Neuronal stem cell (in vitro differentiated cells): ENCODE data around the gene MRM2.
A peak's percentile ranks its signal among the peaks of the same experiment; 100 is the strongest.

ENCODE experiments used
- DNase-seq: peaks from one replicate; pipeline ENCODE4 v3.0.0-alpha.2; 2013; ENCODE audit warnings: low spot score
- H2AFZ ChIP-seq: one replicate; pipeline ENCODE4 v1.6.1; 2013; ENCODE audit warnings: mild to moderate bottlenecking, low read length, inconsistent platforms
- H2AK5ac ChIP-seq: 2 replicates; pipeline ENCODE4 v1.6.1; 2013; ENCODE audit warnings: low read depth, mild to moderate bottlenecking, inconsistent platforms, low read length, moderate library complexity, mixed read lengths
- H2BK120ac ChIP-seq: 2 replicates; pipeline ENCODE4 v1.6.1; 2013; ENCODE audit warnings: low read depth, mild to moderate bottlenecking, inconsistent platforms, low read length, moderate library complexity, mixed read lengths
- H2BK12ac ChIP-seq: one replicate; pipeline ENCODE4 v1.6.1; 2013; ENCODE audit warnings: low read length, inconsistent platforms
- H2BK15ac ChIP-seq: 2 replicates; pipeline ENCODE4 v1.6.1; 2013; ENCODE audit warnings: mild to moderate bottlenecking, low read length, inconsistent platforms, mixed read lengths
- H2BK5ac ChIP-seq: one replicate; pipeline ENCODE4 v1.6.1; 2013; ENCODE audit warnings: inconsistent platforms, mild to moderate bottlenecking, low read length, moderate library complexity
- H3K14ac ChIP-seq: one replicate; pipeline ENCODE4 v1.6.1; 2013; ENCODE audit warnings: low read length, inconsistent platforms
- H3K18ac ChIP-seq: 2 replicates; pipeline ENCODE4 v1.6.1; 2013; ENCODE audit warnings: low read length, inconsistent platforms
- H3K23ac ChIP-seq: 2 replicates; pipeline ENCODE4 v1.6.1; 2013; ENCODE audit warnings: low read depth, mild to moderate bottlenecking, mixed read lengths, low read length, inconsistent platforms; ENCODE audit not compliant: poor library complexity
- H3K27ac ChIP-seq: replicated peaks from 3 replicates; pipeline ENCODE4 v1.5.1; 2013; ENCODE audit warnings: low read length, inconsistent platforms
- H3K27me3 ChIP-seq, 3 experiments: 2 replicates each; pipeline ENCODE4 v1.6.1; 2013; ENCODE audit warnings: low read length in 3 of 3, mild to moderate bottlenecking in 2 of 3, inconsistent platforms in 1 of 3, low read depth in 1 of 3, mixed read lengths in 1 of 3, moderate library complexity in 1 of 3; ENCODE audit not compliant: control insufficient read depth in 3 of 3, insufficient read depth in 3 of 3
- H3K36me3 ChIP-seq, 2 donors: replicated peaks in 1 of 2; 2 replicates each; pipeline ENCODE4 v1.6.1; 2013; ENCODE audit warnings: low read length in 2 of 2; ENCODE audit not compliant: control insufficient read depth in 2 of 2, insufficient read depth in 2 of 2
- H3K4ac ChIP-seq: 2 replicates; pipeline ENCODE4 v1.6.1; 2013; ENCODE audit warnings: inconsistent platforms, mild to moderate bottlenecking, low read length, moderate library complexity
- H3K4me1 ChIP-seq, 2 donors: 1 replicate in 1 of 2; 2 replicates in 1 of 2; pipeline ENCODE4 v1.6.1; 2013; ENCODE audit warnings: low read length in 2 of 2, low read depth in 1 of 2; ENCODE audit not compliant: control insufficient read depth in 2 of 2, insufficient read depth in 1 of 2
- H3K4me2 ChIP-seq: one replicate; pipeline ENCODE4 v1.6.1; 2013; ENCODE audit warnings: mild to moderate bottlenecking, low read length, inconsistent platforms; ENCODE audit not compliant: insufficient read depth, poor library complexity, severe bottlenecking
- H3K4me3 ChIP-seq, 2 donors: 2 replicates each; pipeline ENCODE4 v1.5.1; 2013; ENCODE audit warnings: low read length in 2 of 2, mild to moderate bottlenecking in 2 of 2, inconsistent platforms in 1 of 2, moderate library complexity in 1 of 2
- H3K79me1 ChIP-seq: one replicate; pipeline ENCODE4 v1.6.1; 2013; ENCODE audit warnings: low read depth, mild to moderate bottlenecking, inconsistent platforms, low read length, moderate library complexity
- H3K9ac ChIP-seq: one replicate; pipeline ENCODE4 v1.6.1; 2013; ENCODE audit warnings: mild to moderate bottlenecking, low read depth, low read length, inconsistent platforms; ENCODE audit not compliant: poor library complexity
- H3K9me3 ChIP-seq, 2 donors: replicated peaks in 1 of 2; 2 replicates each; pipeline versions ENCODE3 to v1.6.1; 2013; ENCODE audit warnings: low read length in 2 of 2, mild to moderate bottlenecking in 2 of 2, inconsistent platforms in 1 of 2, low read depth in 1 of 2, mixed read lengths in 1 of 2, moderate library complexity in 1 of 2; ENCODE audit not compliant: control insufficient read depth in 2 of 2, insufficient read depth in 1 of 2
- H4K8ac ChIP-seq: one replicate; pipeline ENCODE4 v1.6.1; 2013; ENCODE audit warnings: low read depth, mild to moderate bottlenecking, inconsistent platforms, low read length, moderate library complexity
- H4K91ac ChIP-seq: one replicate; pipeline ENCODE4 v1.6.1; 2013; ENCODE audit warnings: low read length, low read depth, mild to moderate bottlenecking, inconsistent platforms; ENCODE audit not compliant: poor library complexity
- WGBS, 2 donors: extraction: QIAGEN DNeasy Blood & Tissue Kit; methylation state at CpG; one replicate each; pipeline ENCODE4 v1.1.7; 2013; ENCODE audit warnings: missing lambda C conversion rate in 2 of 2, mixed read lengths in 1 of 2; ENCODE audit not compliant: insufficient read length in 2 of 2, insufficient replicate concordance in 1 of 2; ENCODE audit errors: extremely low coverage in 2 of 2; 5-methylcytosine and 5-hydroxymethylcytosine counted together

Gene MRM2

DNA sequence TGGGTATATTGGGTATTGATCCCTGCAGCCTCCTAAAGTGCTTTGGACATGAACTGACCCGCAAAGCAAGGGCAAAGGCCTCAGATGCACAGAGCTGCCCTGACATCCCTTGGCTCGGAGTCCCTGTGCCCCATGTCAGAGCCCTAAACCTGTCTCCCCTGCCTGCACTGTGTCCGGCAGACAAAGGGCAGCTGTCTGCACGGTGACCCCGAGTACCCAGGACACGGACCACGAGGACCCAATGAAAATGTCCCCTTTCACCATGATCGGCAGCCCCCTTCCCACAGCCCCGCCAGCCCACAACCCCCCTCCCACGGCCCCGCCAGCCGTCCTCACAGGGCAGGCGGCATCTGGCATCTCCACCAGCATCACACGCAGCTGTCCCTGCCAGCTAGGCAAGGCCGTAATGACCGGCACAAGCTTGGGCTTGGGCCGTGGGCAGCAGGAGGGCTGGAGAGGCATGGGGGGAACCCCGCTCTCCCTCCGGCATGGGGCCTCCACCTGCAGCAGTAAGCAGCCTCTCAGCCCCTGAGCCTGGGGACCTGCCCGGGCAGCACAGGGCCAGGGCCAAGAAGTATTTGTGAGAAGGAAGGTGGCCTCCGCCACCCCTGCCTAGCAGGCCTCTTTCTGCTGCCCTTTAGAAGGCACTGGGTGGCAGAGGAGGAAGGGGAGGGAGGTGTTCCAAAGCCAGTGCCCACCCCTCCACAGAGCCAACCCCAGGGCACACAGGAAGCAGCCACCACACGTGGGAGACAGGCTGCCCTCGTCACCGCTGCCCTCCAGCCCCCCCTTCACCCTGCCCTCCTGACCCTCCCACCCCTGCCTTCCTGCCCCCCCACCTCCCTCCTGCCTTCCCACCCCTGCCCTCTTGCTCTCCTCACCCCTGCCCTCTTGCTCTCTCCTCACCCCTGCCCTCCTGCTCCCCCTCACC is 10.1 kb upstream of the MRM2 start:
- Histone ChIP-seq H3K23ac (peak overlapping the region; percentile 80), H2BK12ac (peak overlapping the region; percentile 41), H2AFZ (no peak overlapping the region), H3K4me3 (no peak overlapping the region), H3K79me1 (peaks cover 6% of the 10 kb centered on the region), H3K9me3 (peaks cover 0 to 2% of the 10 kb centered on the region in 2 donors), H3K4ac (no peak overlapping the region), H2AK5ac (no peak overlapping the region), H3K4me1 (peaks cover 0 to 2% of the 10 kb centered on the region in 2 donors), H3K27me3 (no peaks in the 10 kb centered on the region), H3K9ac (peak overlapping the region; percentile 44), H2BK15ac (no peak overlapping the region), H2BK120ac (no peak overlapping the region), H3K4me2 (no peak overlapping the region), H2BK5ac (peak overlapping the region; percentile 93), H3K18ac (peak overlapping the region; percentile 83), H3K27ac (no peak overlapping the region), H3K14ac (peak overlapping the region; percentile 21), H4K91ac (no peak overlapping the region), H3K36me3 (peaks cover 21 to 62% of the 10 kb centered on the region in 2 donors), H4K8ac (no peak overlapping the region)
- no peak for DNase-seq
- no CpG with 5 or more reads among the region's 24 CpGs for WGBS, 2 donors

DNA sequence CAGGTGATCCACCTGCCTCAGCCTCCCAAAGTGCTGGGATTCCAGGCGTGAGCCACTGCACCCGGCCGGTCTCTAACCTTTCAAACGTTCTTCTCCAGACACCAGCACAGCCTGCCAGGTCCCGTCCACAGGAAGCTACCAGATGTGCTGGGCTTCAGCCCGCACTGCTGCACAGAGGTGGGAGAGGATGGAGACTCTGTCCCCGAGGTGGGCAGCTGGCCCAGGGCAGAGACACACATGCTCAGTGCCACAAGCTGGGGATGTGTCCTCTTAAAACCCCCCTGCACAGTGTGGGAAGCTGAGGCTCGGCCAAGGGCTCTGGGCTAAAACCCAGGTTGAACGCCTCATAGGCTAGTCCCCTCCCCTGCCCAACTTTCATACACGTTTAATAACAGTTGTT is 9.4 kb upstream of the MRM2 start:
- no peak overlapping the region for H4K8ac ChIP-seq
- H3K23ac ChIP-seq, result no peak overlapping the region
- H3K14ac ChIP-seq, result peak overlapping the region; percentile 21
- peaks cover 0 to 2% of the 10 kb centered on the region in 2 donors for H3K4me1 ChIP-seq
- H3K9ac ChIP-seq, result no peak overlapping the region
- no peak overlapping the region for H3K4me2 ChIP-seq
- H2BK15ac ChIP-seq, result no peak overlapping the region
- no peak overlapping the region for H2AK5ac ChIP-seq
- DNase-seq, result no peak
- H2AFZ ChIP-seq, result no peak overlapping the region
- peaks cover 6% of the 10 kb centered on the region for H3K79me1 ChIP-seq
- H3K18ac ChIP-seq, result no peak overlapping the region
- no peak overlapping the region for H3K27ac ChIP-seq
- H3K4ac ChIP-seq, result no peak overlapping the region
- H3K36me3 ChIP-seq, result peaks cover 18 to 55% of the 10 kb centered on the region in 2 donors
- H2BK12ac ChIP-seq, result no peak overlapping the region
- no peak overlapping the region for H3K4me3 ChIP-seq
- no CpG with 5 or more reads among the region's 10 CpGs for WGBS, 2 donors
- H2BK5ac ChIP-seq, result no peak overlapping the region
- H4K91ac ChIP-seq, result no peak overlapping the region
- peaks cover 0 to 2% of the 10 kb centered on the region in 2 donors for H3K9me3 ChIP-seq
- no peaks in the 10 kb centered on the region for H3K27me3 ChIP-seq
- H2BK120ac ChIP-seq, result no peak overlapping the region

DNA sequence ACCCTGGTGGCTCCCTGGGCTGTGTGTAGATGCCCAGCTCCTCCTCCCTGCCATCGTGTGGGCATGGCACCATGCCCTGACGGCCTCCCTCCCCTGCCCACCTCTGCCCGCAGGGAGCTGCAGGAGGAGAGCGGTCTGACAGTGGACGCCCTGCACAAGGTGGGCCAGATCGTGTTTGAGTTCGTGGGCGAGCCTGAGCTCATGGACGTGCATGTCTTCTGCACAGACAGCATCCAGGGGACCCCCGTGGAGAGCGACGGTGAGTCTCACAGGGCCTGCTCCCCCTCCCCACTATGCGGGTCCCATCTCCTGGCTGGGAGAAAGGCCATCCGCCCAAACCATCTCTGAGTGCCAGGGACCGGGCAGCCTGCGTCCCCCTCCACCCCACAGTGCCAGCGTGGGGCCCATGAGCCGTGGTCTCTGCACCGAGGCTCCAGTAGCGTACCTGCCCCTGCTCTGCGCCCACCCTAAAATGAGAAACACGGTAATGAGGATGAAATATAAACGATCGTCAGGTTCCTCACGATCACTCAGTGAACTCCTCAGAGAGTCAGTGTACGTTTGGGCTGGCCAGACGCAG is 7.8 kb upstream of the MRM2 start:
- H3K4ac ChIP-seq, result no peak overlapping the region
- WGBS, 2 donors, result no CpG with 5 or more reads among the region's 27 CpGs
- H3K9ac ChIP-seq, result no peak overlapping the region
- peaks cover 7% of the 10 kb centered on the region for H3K79me1 ChIP-seq
- no peak overlapping the region for H2BK12ac ChIP-seq
- H3K36me3 ChIP-seq, result peaks cover 16 to 51% of the 10 kb centered on the region in 2 donors
- peaks cover 0 to 2% of the 10 kb centered on the region in 2 donors for H3K4me1 ChIP-seq
- no peak overlapping the region for H4K8ac ChIP-seq
- no peak overlapping the region for H2BK15ac ChIP-seq
- no peak overlapping the region for H4K91ac ChIP-seq
- DNase-seq, result no peak
- no peak overlapping the region for H2BK120ac ChIP-seq
- peak overlapping the region; percentile 56 for H3K14ac ChIP-seq
- peak overlapping the region; percentile 53 for H2BK5ac ChIP-seq
- H3K27ac ChIP-seq, result no peak overlapping the region
- no peak overlapping the region for H3K18ac ChIP-seq
- H2AK5ac ChIP-seq, result peak overlapping the region; percentile 90
- no peaks in the 10 kb centered on the region for H3K27me3 ChIP-seq
- H3K4me3 ChIP-seq, result no peak overlapping the region
- no peak overlapping the region for H3K4me2 ChIP-seq
- peak overlapping the region; percentile 89 for H3K23ac ChIP-seq
- no peak overlapping the region for H2AFZ ChIP-seq
- H3K9me3 ChIP-seq, result peaks cover 0 to 2% of the 10 kb centered on the region in 2 donors
